Stimulated activated CD4-positive, alpha-beta T cell treated with anti-CD3 and anti-CD28 coated beads, Interleukin-4, amount 100 ng/mL, for 1 hour (primary cell): Measurements from ENCODE around the gene TRRAP.

ENCODE experiments used
- DNase-seq: peaks from one replicate; pipeline ENCODE4 v3.0.0-alpha.2; 2020

TRRAP gene

GRCh38 chr7:98903246-98903645 lies 24.9 kb downstream of the TRRAP start:
- no peak for DNase-seq

- DNase-seq, result no peak
Measured at GRCh38 chr7:98907570-98907969, 29.2 kb downstream of the TRRAP start.

GRCh38 chr7:98908585-98908984 lies 30.3 kb downstream of the TRRAP start:
- no peak for DNase-seq

GRCh38 chr7:98909487-98909886 lies 31.2 kb downstream of the TRRAP start:
- DNase-seq, result no peak

GRCh38 chr7:98910427-98910826 lies 32.1 kb downstream of the TRRAP start:
- no peak for DNase-seq

GRCh38 chr7:98911916-98912315 lies 33.6 kb downstream of the TRRAP start:
- no peak for DNase-seq

GRCh38 chr7:98913026-98913425 lies 34.7 kb downstream of the TRRAP start:
- no peak for DNase-seq

GRCh38 chr7:98913612-98914011 lies 35.3 kb downstream of the TRRAP start:
- no peak for DNase-seq

- DNase-seq, result no peak
Measured at GRCh38 chr7:98917331-98917730, 39.0 kb downstream of the TRRAP start.

- no peak for DNase-seq
Measured at GRCh38 chr7:98921608-98922372, 43.5 kb downstream of the TRRAP start.

GRCh38 chr7:98922392-98923187 lies 44.3 kb downstream of the TRRAP start:
- no peak for DNase-seq

GRCh38 chr7:98923512-98923911 lies 45.2 kb downstream of the TRRAP start:
- no peak for DNase-seq

- DNase-seq, result no peak
Measured at GRCh38 chr7:98927125-98927524, 48.8 kb downstream of the TRRAP start.

GRCh38 chr7:98930464-98930863 lies 52.1 kb downstream of the TRRAP start:
- DNase-seq, result no peak

GRCh38 chr7:98930921-98931320 lies 52.6 kb downstream of the TRRAP start:
- no peak for DNase-seq

GRCh38 chr7:98933321-98933720 lies 55.0 kb downstream of the TRRAP start:
- DNase-seq, result no peak

GRCh38 chr7:98934267-98934666 lies 55.9 kb downstream of the TRRAP start:
- no peak for DNase-seq

- DNase-seq, result no peak
Measured at GRCh38 chr7:98935811-98936210, 57.5 kb downstream of the TRRAP start.

GRCh38 chr7:98943336-98943735 lies 65.0 kb downstream of the TRRAP start:
- DNase-seq, result no peak

GRCh38 chr7:98944386-98944785 lies 66.1 kb downstream of the TRRAP start:
- no peak for DNase-seq

- no peak for DNase-seq
Measured at GRCh38 chr7:98945852-98946251, 67.5 kb downstream of the TRRAP start.

- no peak for DNase-seq
Measured at GRCh38 chr7:98946389-98946788, 68.1 kb downstream of the TRRAP start.

- no peak for DNase-seq
Measured at GRCh38 chr7:98949336-98950044, 71.2 kb downstream of the TRRAP start.

GRCh38 chr7:98955992-98956391 lies 77.7 kb downstream of the TRRAP start:
- no peak for DNase-seq
